DND-41 (cell line): Measurements from ENCODE around the gene VPS4B.

Experiments used
- CTCF ChIP-seq: IDR thresholded peaks from 2 replicates; pipeline ENCODE4 v1.5.1; 2012; ENCODE audit warnings: borderline replicate concordance, low read length, moderate library complexity, mild to moderate bottlenecking; ENCODE audit not compliant: poor library complexity, severe bottlenecking; ENCODE audit errors: extremely low read depth
- EZH2 ChIP-seq: IDR thresholded peaks from 3 replicates; pipeline ENCODE4 v1.6.1; 2012; ENCODE audit warnings: borderline replicate concordance, low read depth, mild to moderate bottlenecking, moderate library complexity, low read length, inconsistent platforms; ENCODE audit not compliant: severe bottlenecking

GRCh38 chr18:63460414-63460813 lies 38.1 kb upstream of the VPS4B start:
- TF ChIP-seq CTCF: no peak
- TF ChIP-seq EZH2: no peak
